NCI-H69 (cell line): ENCODE measurements around the gene PHTF2.

ENCODE experiments used
- DNase-seq: peaks from one replicate; lab custom pipeline; 2025; lab: John Stamatoyannopoulos, UW

PHTF2 gene

GRCh38 chr7:77794000-77794399, 4.6 kb upstream of the PHTF2 start:
- no peak for DNase-seq

GRCh38 chr7:77796109-77796508, 2.5 kb upstream of the PHTF2 start:
- DNase-seq: no peak

- DNase-seq: peak; percentile 38
Measured at GRCh38 chr7:77796960-77797359, 1.6 kb upstream of the PHTF2 start.

GRCh38 chr7:77797734-77798393, 709 bp upstream of the PHTF2 start:
- DNase-seq: peak; percentile 87

GRCh38 chr7:77799078-77799964, 748 bp downstream of the PHTF2 start:
- peak; percentile 79 for DNase-seq

- peak; percentile 26 for DNase-seq
Measured at GRCh38 chr7:77800158-77800557, 1.6 kb downstream of the PHTF2 start.

- no peak for DNase-seq
Measured at GRCh38 chr7:77800730-77801129, 2.2 kb downstream of the PHTF2 start.

- DNase-seq: no peak
Measured at GRCh38 chr7:77802557-77803405, 4.2 kb downstream of the PHTF2 start.

GRCh38 chr7:77806425-77806824, 7.9 kb downstream of the PHTF2 start:
- no peak for DNase-seq

GRCh38 chr7:77808517-77808916, 9.9 kb downstream of the PHTF2 start:
- no peak for DNase-seq

GRCh38 chr7:77811516-77812289, 13.1 kb downstream of the PHTF2 start:
- DNase-seq: no peak

GRCh38 chr7:77812290-77812685, 13.7 kb downstream of the PHTF2 start:
- DNase-seq: no peak

- peak; percentile 15 for DNase-seq
Measured at GRCh38 chr7:77813180-77813579, 14.6 kb downstream of the PHTF2 start.

- DNase-seq: no peak
Measured at GRCh38 chr7:77819021-77819420, 20.4 kb downstream of the PHTF2 start.

- no peak for DNase-seq
Measured at GRCh38 chr7:77820967-77821366, 22.4 kb downstream of the PHTF2 start.

- peak; percentile 49 for DNase-seq
Measured at GRCh38 chr7:77822269-77822668, 23.7 kb downstream of the PHTF2 start.

- DNase-seq: no peak
Measured at GRCh38 chr7:77823787-77824186, 25.2 kb downstream of the PHTF2 start.

- DNase-seq: no peak
Measured at GRCh38 chr7:77824636-77825035, 26.1 kb downstream of the PHTF2 start.

GRCh38 chr7:77825131-77825530, 26.6 kb downstream of the PHTF2 start:
- DNase-seq: no peak

- DNase-seq: no peak
Measured at GRCh38 chr7:77826300-77826699, 27.7 kb downstream of the PHTF2 start.

GRCh38 chr7:77827999-77828398, 29.4 kb downstream of the PHTF2 start:
- peak; percentile 78 for DNase-seq
